K562 (cell line): ENCODE measurements around the gene SIGLEC1.

ENCODE experiments used
- ADNP ChIP-seq: fragments of 200-800 bp; sonication (Bioruptor generic); IDR thresholded peaks from 2 replicates; pipeline ENCODE4 v1.6.1; 2016; ENCODE audit warnings: missing genetic modification characterization, missing compliant biosample characterization
- ARID2 ChIP-seq: fragments of 450-650 bp; IDR thresholded peaks from 2 replicates; pipeline ENCODE4 v1.6.1; 2017; ENCODE audit warnings: antibody characterized with exemption, mild to moderate bottlenecking
- C11orf30 ChIP-seq: fragments of 450-650 bp; IDR thresholded peaks from 2 replicates; pipeline ENCODE4 v1.6.1; 2016; ENCODE audit warnings: low read depth, mild to moderate bottlenecking
- CTCF ChIP-seq, 3 experiments: IDR thresholded peaks in 2 of 3; conservative IDR thresholded peaks in 1 of 3; 2 replicates each; pipeline ENCODE4 v1.5.1; 2011 to 2012; ENCODE audit warnings: low read length in 3 of 3, mild to moderate bottlenecking in 3 of 3, control low read depth in 2 of 3, improper control_type of control experiment in 1 of 3, inconsistent platforms in 1 of 3, low read depth in 1 of 3, mixed read lengths in 1 of 3, moderate library complexity in 1 of 3; ENCODE audit not compliant: insufficient read depth in 2 of 3
- FOXK1 ChIP-seq: sonication (generic); formaldehyde crosslinking; IDR thresholded peaks from 2 replicates; pipeline ENCODE4 v1.8.0; 2022; ENCODE audit warnings: missing genetic modification reagents, mild to moderate bottlenecking, borderline replicate concordance
- FOXK2 ChIP-seq, 2 experiments: fragments of 450-650 bp; IDR thresholded peaks in 1 of 2; conservative IDR thresholded peaks in 1 of 2; 2 replicates each; pipeline ENCODE4 v1.6.1; 2016; ENCODE audit warnings: low read depth in 2 of 2, mild to moderate bottlenecking in 1 of 2
- RFX5 ChIP-seq: IDR thresholded peaks from 2 replicates; pipeline ENCODE4 v1.6.1; 2011; ENCODE audit warnings: low read depth, mild to moderate bottlenecking, improper control_type of control experiment, low read length
- SAP30 ChIP-seq: fragments of 200-600 bp; sonication (generic); IDR thresholded peaks from 2 replicates; pipeline ENCODE4 v1.6.1; 2012; ENCODE audit warnings: borderline replicate concordance, low read depth, mild to moderate bottlenecking, moderate library complexity, low read length, control low read depth, inconsistent platforms; ENCODE audit not compliant: insufficient read depth, poor library complexity, severe bottlenecking
- SRF ChIP-seq, 2 experiments: fragments of 250-450, 450-650 bp in 1 of 2; sonication (Bioruptor Pico) in 1 of 2; sonication (generic) in 1 of 2; formaldehyde crosslinking; IDR thresholded peaks; 2 replicates each; pipeline versions ENCODE4 v1.5.0 to v1.5.1; 2020 to 2022; ENCODE audit warnings: mild to moderate bottlenecking in 1 of 2, missing genetic modification reagents in 1 of 2
- USF2 ChIP-seq: sonication (generic); formaldehyde crosslinking; IDR thresholded peaks from 2 replicates; pipeline ENCODE4 v1.5.0; 2020; ENCODE audit warnings: missing genetic modification reagents

DNA sequence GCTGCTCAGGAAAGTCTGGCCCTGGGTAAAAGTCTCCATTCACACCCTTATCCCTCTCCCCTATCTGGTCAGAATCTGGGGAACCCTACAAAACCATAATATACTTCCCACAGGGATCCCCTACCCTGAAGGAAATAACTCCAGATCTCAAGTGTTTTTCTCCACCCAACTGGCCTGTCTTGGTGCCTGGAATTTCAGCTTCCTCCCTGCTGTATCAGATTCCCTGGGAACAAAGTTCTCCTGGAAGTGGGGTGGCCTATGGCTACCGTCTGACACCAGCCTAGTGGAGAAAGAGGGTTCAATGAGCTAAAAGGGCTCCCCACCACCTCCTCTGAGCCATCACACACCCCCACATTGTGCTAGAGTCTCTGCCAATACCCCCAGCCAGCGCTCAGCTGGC, 35.1 kb upstream of the SIGLEC1 start:
- TF ChIP-seq RFX5 (no peak), FOXK2 (conservative IDR thresholded peaks at IDR 0.05 in 1 of 2, IDR thresholded peaks at IDR 0.05 in 1 of 2; ENCODE audit: low read depth in 2 of 2) (no peak), SRF (CRISPR knock-in tag; IDR thresholded peaks at IDR 0.05) (no peak), ADNP (no peak), SAP30 (no peak), FOXK1 (CRISPR knock-in tag) (no peak), ARID2 (no peak), C11orf30 (no peak), USF2 (CRISPR knock-in tag) (no peak), CTCF (IDR thresholded peaks at IDR 0.05 in 2 of 3, conservative IDR thresholded peaks at IDR 0.05 in 1 of 3; ENCODE audit: insufficient read depth in 2 of 3, low read depth in 1 of 3, low read length in 3 of 3) (no peak)
